Measurements from ENCODE around the gene GMIP.

Gene GMIP

GRCh38 chr19:19656451-19657396 lies 13.3 kb upstream of the GMIP start:
- no peak for DNase-seq

GRCh38 chr19:19655641-19656343 lies 12.3 kb upstream of the GMIP start:
- DNase-seq: no peak

- DNase-seq: no peak
Measured at GRCh38 chr19:19655051-19655594, 11.7 kb upstream of the GMIP start.

GRCh38 chr19:19654441-19654840 lies 11.0 kb upstream of the GMIP start:
- no peak for DNase-seq

DNA sequence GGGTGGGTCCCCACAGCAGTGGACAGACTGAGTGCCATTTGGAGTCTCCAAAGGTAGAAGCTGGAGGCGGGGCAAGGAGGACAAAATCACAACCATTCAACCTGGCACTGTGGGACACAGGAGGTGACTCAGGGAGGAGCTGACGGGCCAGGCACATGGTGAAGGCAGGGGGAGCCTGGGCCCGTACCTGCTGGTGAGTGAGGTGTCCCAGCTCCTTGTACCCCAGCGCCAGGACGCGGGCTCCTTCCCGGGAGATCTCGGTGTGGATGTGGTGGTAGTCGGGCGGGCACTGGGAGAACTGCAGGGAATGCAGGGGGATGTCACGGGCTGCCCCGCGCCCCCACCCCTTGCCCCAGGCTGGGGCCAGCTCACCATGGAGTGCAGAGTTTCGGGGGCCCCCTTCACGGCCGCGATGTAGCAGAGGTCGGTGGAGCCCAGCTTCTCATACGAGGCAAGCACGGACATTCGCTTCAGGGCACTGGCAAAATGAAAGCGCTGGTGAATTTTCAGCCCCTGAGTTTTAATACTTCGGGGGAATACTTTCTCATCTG lies 10.2 kb upstream of the GMIP start:
- DNase-seq: no peak

DNA sequence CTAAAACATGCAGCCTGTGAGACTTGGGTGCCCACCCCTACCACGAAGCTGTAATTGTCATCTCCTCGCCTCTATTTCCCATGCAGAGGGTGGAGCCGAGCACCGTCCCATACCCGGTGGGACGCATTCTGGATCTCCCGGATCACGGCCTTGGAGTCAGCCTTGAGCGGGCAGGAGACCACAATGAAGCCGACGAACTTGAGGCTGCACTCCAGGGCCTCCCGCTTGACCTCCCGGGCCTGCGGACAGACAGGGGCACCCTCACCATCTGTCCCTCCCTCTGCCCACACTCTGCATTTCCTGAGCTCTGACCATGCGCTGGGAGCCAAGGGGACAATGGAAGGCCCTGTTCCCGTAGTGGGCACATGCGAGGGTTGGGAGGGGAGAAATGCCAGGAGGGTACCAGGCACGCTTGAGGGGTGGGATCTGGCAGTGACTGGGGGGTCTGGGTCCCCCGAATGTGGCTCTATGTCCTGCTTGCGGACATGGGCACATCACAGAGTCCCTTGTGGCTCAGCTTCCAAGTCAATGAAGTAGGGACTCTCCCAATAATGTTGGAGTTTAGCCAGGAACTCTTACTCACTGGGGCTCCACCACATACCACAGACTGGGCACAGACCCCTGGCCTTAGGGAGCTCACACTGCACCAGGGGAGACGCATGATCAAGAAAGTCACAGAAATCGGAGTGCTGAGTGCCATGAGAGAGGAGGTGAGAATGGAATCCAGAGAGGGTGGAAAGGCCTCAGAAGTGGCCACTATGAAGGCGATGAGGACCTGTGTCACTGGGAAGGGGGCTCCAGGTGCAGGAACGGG lies 9.2 kb upstream of the GMIP start:
- no peak for DNase-seq

- no peak for DNase-seq
Measured at GRCh38 chr19:19651076-19651475, 7.6 kb upstream of the GMIP start.

GRCh38 chr19:19650331-19650730 lies 6.9 kb upstream of the GMIP start:
- no peak for DNase-seq

- no peak for DNase-seq
Measured at GRCh38 chr19:19649580-19649995, 6.1 kb upstream of the GMIP start.

DNA sequence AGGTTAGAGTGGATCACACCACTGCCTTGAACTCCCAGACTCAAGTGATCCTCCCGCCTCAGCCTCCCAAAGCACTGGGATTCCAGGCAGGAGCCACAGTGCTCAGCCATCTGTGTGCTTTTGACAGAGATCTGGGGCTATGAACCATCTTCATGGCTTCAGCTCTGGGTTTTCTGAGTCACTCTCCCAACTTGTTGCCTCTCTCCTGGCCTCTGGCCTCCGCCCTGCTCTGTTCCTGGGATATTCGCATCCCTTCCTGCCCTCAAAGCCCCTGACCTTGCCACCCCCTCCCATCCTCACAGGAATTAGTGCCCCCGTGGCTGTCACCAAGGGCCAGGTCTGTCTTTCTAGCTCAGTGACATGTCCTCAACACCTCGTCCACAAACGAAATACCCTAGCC lies 5.7 kb upstream of the GMIP start:
- no peak for DNase-seq

DNA sequence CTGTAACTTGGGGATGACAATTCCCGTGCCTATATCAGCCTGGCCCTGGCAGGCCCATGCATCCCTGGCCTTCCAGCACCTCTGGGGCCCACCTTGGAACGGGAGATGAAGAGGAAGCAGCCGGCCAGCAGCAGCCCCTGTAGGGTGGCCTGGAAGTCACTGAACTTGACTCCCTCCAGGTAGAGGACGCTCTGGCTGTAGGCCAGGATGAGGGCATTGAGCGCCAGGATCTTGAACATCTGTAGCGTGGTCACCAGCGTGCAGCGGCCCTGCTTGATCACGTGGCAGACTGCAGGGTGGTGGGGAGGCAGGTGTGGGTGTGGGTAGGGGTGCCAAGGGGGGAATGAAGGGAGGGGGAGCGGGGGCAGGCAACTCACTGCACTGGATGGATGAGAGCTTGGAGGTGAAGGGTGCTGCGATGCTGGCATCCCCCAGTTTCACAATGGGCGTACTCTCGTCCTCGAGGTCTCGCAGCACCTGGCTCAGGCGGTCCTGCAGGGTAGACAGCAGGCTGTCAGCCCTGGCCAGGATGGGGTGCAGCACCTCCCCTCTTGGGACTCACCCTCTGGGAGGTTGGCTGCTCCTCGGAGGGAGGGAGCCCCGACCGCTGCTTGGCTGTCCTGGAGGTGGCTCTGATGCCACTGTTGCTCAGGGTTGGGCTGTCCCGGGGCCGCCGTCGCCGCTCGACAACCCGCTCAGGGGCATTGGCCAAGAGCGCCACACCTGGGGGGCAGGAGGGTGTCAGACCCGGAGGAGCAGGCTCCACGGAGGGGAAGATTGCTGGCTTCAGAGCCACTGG lies 3.8 kb upstream of the GMIP start:
- no peak for DNase-seq

- DNase-seq: no peak
Measured at GRCh38 chr19:19645233-19645870, 1.9 kb upstream of the GMIP start.

DNA sequence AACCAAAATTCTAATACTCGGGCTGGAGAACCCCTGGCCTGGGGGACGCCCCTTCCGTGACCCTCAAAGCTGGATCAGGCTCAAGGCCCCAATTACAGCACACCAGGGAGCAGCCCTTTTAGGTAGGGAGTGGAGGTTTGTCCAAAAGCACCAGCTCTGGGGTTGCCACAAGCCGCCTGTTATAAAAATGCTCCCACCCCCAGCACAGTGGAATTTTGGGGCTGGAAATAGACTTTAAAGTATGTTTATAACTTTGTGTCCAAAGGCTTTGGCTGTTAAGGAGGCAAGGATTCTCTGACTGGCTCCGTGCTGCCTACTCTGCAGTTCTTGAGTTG lies 564 bp upstream of the GMIP start:
- DNase-seq: no peak

- peak; percentile 53 for DNase-seq
Measured at GRCh38 chr19:19642506-19643157, 825 bp downstream of the GMIP start.

DNA sequence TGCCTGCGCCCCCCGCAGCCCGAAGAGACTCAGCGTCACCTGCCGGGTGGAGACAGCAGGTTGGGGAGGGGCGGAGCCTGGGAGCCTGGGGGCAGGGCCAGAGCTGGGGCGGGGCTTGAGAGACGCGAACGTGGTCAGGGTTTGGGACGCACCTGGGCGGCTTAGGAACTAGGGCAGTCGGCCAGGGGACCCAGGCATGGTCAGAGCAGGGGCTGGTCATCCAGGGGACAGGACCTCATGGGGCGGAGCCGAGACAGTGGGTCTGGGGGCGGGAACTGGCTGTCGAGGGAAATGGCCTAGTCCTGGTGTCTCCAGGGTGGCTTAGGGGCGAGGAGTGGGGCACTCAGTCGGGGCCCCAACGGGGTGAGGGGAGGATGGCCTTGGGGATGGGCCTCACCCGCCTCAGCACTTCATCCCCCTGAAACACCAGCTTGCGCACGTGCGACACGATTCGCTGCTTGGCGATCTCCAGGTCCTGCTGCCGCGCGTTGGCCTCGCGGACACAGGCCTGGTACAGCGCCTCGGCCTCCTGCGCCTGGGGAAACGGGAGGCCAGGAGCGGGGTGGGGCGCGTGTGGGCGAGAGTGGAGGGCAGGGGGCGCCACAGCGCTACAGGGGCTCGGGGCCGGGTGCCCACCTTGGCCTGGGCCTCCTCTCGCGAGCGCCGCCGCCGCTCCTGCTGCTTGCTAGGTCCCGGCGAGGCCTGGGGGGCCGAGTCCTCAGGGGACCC lies 5.8 kb downstream of the GMIP start:
- DNase-seq: no peak

DNA sequence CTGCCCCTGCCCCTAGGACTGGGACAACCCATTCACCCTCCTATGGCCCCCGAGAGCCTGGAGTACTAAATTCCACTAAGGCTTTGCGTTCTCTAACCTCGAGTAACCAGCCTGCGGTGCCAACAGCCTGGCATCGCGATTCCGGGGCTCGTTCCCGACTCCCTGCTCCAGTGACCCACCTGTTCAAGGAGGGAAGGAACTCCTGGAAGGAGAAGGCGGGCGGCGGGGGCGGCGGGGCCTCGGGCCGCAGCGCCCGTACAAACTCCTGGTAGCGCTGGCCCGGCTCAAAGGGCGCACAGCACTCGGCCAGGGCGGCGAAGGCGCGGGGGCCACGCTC lies 6.3 kb downstream of the GMIP start:
- no peak for DNase-seq

GRCh38 chr19:19636573-19637185 lies 6.8 kb downstream of the GMIP start:
- DNase-seq: no peak

DNA sequence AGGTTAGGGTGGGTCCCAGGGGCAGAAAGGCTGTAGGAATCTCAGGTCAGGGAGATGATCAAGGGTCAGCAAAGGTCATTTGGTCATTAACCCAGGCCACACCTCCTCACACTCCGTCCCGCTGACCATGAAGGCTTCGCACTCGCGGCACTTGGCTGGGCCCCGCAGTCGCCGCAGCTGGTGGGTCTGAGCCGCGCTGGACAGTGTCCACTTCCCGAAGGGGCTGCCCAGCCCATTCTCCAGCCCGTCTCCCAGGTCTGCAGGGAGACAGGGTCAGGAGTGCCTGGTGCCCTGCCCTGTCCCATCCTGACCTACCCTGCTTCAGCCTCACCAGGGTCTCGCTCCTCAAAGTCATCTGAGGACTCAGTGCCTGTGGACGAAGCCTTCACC lies 8.1 kb downstream of the GMIP start:
- no peak for DNase-seq

- no peak for DNase-seq
Measured at GRCh38 chr19:19634516-19635312, 8.7 kb downstream of the GMIP start.

Measured in stimulated activated CD4-positive, alpha-beta T cell treated with anti-CD3 and anti-CD28 coated beads, Interleukin-4, amount 100 ng/mL, for 24 hours (primary cell).